GM23338 (cell line): ENCODE data around the gene SFMBT2. TPM values are rescaled to one million over a fixed set of nuclear protein-coding genes. Genes with fewer than 3 reads are reported as not detected.

Experiments
- ATAC-seq: fragments of 200-7000 bp; cut with Tn5 transposase; 3 replicates; pipeline ENCODE4 v1.9.1; 2020
- DNase-seq: peaks from one replicate; pipeline ENCODE4 v3.0.0-alpha.2; 2015; ENCODE audit warnings: low spot score
- H2AFZ ChIP-seq: fragments of 200-600 bp; sonication (generic); 2 replicates; pipeline ENCODE4 v1.8.0; 2016; ENCODE audit warnings: antibody characterized with exemption, mild to moderate bottlenecking, moderate library complexity
- H3F3A ChIP-seq: fragments of 200-600 bp; sonication (generic); replicated peaks from 2 replicates; pipeline ENCODE4 v1.8.0; 2017; ENCODE audit warnings: antibody characterized with exemption, mixed run types, low read depth
- H3K27ac ChIP-seq: fragments of 200-600 bp; sonication (generic); 2 replicates; pipeline ENCODE4 v1.6.1; 2016; ENCODE audit warnings: low read depth
- H3K27me3 ChIP-seq: fragments of 200-600 bp; sonication (generic); 2 replicates; pipeline ENCODE4 v1.8.0; 2016; ENCODE audit warnings: mild to moderate bottlenecking, mixed run types, moderate library complexity; ENCODE audit not compliant: insufficient read depth
- H3K36me3 ChIP-seq: fragments of 200-600 bp; sonication (generic); 2 replicates; pipeline ENCODE4 v1.8.0; 2016; ENCODE audit warnings: mild to moderate bottlenecking; ENCODE audit not compliant: insufficient read depth
- H3K4me1 ChIP-seq: fragments of 200-600 bp; sonication (generic); 2 replicates; pipeline ENCODE4 v1.8.0; 2016; ENCODE audit warnings: mild to moderate bottlenecking, moderate library complexity; ENCODE audit not compliant: insufficient read depth
- H3K4me2 ChIP-seq: fragments of 200-600 bp; sonication (generic); 2 replicates; pipeline ENCODE4 v1.7.1; 2017; ENCODE audit warnings: mixed run types
- H3K4me3 ChIP-seq: fragments of 200-600 bp; sonication (generic); 2 replicates; pipeline ENCODE4 v1.6.1; 2016; ENCODE audit warnings: mixed run types
- H3K79me2 ChIP-seq: fragments of 200-600 bp; sonication (generic); replicated peaks from 2 replicates; pipeline ENCODE4 v1.8.0; 2017; ENCODE audit warnings: mild to moderate bottlenecking; ENCODE audit not compliant: insufficient read depth
- H3K9me2 ChIP-seq: fragments of 200-600 bp; sonication (generic); 2 replicates; pipeline ENCODE4 v1.8.0; 2017; ENCODE audit not compliant: insufficient read depth
- H4K20me1 ChIP-seq: fragments of 200-600 bp; sonication (generic); replicated peaks from 2 replicates; pipeline ENCODE4 v1.8.0; 2017; ENCODE audit warnings: mild to moderate bottlenecking; ENCODE audit not compliant: insufficient read depth
- H3K27ac Mint-ChIP-seq: 2 replicates; pipeline ENCODE4 v1.8.0; 2020; ENCODE audit warnings: inconsistent platforms, mild to moderate bottlenecking, moderate library complexity, mixed read lengths
- H3K27me3 Mint-ChIP-seq: 3 replicates; pipeline ENCODE4 v1.8.0; 2022; ENCODE audit warnings: low read depth, mild to moderate bottlenecking, moderate library complexity, mixed read lengths, inconsistent platforms; ENCODE audit not compliant: insufficient read depth, poor library complexity
- H3K36me3 Mint-ChIP-seq: 3 replicates; pipeline ENCODE4 v1.8.0; 2021; ENCODE audit warnings: low read depth, mild to moderate bottlenecking, inconsistent platforms, moderate library complexity, mixed read lengths
- H3K4me1 Mint-ChIP-seq: 3 replicates; pipeline ENCODE4 v1.8.0; 2020; ENCODE audit warnings: mild to moderate bottlenecking, inconsistent platforms, mixed read lengths
- H3K4me3 Mint-ChIP-seq: 3 replicates; pipeline ENCODE4 v1.8.0; 2021; ENCODE audit warnings: moderate library complexity, mild to moderate bottlenecking, inconsistent platforms, mixed read lengths
- H3K9me3 Mint-ChIP-seq: 3 replicates; pipeline ENCODE4 v1.8.0; 2020; ENCODE audit warnings: moderate library complexity, mild to moderate bottlenecking, inconsistent platforms, mixed read lengths
- CREB1 ChIP-seq: fragments of 250-450 bp; sonication (Bioruptor Pico); IDR thresholded peaks from 2 replicates; pipeline ENCODE4 v1.5.0; 2020; ENCODE audit warnings: low read depth, mild to moderate bottlenecking, moderate library complexity
- EZH2 ChIP-seq: fragments of 200-600 bp; sonication (generic); IDR thresholded peaks from one replicate; pipeline ENCODE4 v1.8.0; 2017; ENCODE audit warnings: antibody characterized with exemption, mild to moderate bottlenecking, low read depth; ENCODE audit not compliant: unreplicated experiment
- EZH2phosphoT487 ChIP-seq: fragments of 200-600 bp; sonication (generic); IDR thresholded peaks from one replicate; pipeline ENCODE4 v1.8.1; 2018; ENCODE audit warnings: antibody characterized with exemption; ENCODE audit not compliant: unreplicated experiment
- JUNB ChIP-seq: IDR thresholded peaks from one replicate; pipeline ENCODE4 v1.6.1; 2016; ENCODE audit warnings: antibody characterized with exemption; ENCODE audit not compliant: unreplicated experiment
- NANOG ChIP-seq: IDR thresholded peaks from 2 replicates; pipeline ENCODE4 v1.6.1; 2016; ENCODE audit warnings: antibody characterized with exemption, borderline replicate concordance
- POLR2AphosphoS5 ChIP-seq: IDR thresholded peaks from 2 replicates; pipeline ENCODE4 v1.6.1; 2016; ENCODE audit warnings: antibody characterized with exemption, low read depth
- STAT1 ChIP-seq: IDR thresholded peaks from one replicate; pipeline ENCODE4 v1.6.1; 2016; ENCODE audit warnings: antibody characterized with exemption; ENCODE audit not compliant: unreplicated experiment
- ZNF114 ChIP-seq: fragments of 250-450 bp; sonication (Bioruptor Pico); IDR thresholded peaks from 2 replicates; pipeline ENCODE4 v1.5.0; 2020; ENCODE audit warnings: mild to moderate bottlenecking, moderate library complexity
- ZNF331 ChIP-seq: fragments of 250-450 bp; sonication (Bioruptor Pico); IDR thresholded peaks from 2 replicates; pipeline ENCODE4 v1.5.0; 2020; ENCODE audit warnings: low read depth, mild to moderate bottlenecking, moderate library complexity
- polyA plus RNA-seq: library from polyadenylated mRNA; unstranded; fragments of >200 nt; fragmentation: Nextera tagmentation; extraction: Ambion mirVana; gene quantifications from 2 replicates; pipeline ENCODE4 v1.2.1, GENCODE V29; 2016
- total RNA-seq: library from RNA; depleted of rRNA; stranded (reverse); fragments of >200 nt; shearing (Covaris generic); gene quantifications from 2 replicates; pipeline ENCODE4 v1.2.3, GENCODE V29; 2014
- TF ChIP-seq, protein P1 (sequence below): fragments of 250-450 bp; sonication (Bioruptor Pico); IDR thresholded peaks from 2 replicates; pipeline ENCODE4 v1.5.0; 2020; ENCODE audit warnings: mild to moderate bottlenecking, moderate library complexity
- TF ChIP-seq, protein P2 (sequence below): IDR thresholded peaks from one replicate; pipeline ENCODE4 v1.6.1; 2018; ENCODE audit warnings: antibody characterized with exemption; ENCODE audit not compliant: unreplicated experiment
- TF ChIP-seq, protein P3 (sequence below), 2 experiments: fragments of 200-600 bp in 1 of 2; sonication (generic) in 1 of 2; conservative IDR thresholded peaks; 2 replicates each; pipeline versions ENCODE4 v1.5.1 to v1.6.1; 2016 to 2017; ENCODE audit warnings: antibody characterized with exemption in 2 of 2, low read depth in 2 of 2, mild to moderate bottlenecking in 2 of 2, moderate library complexity in 1 of 2
- TF ChIP-seq, protein P4 (sequence below): IDR thresholded peaks from 2 replicates; pipeline ENCODE4 v1.6.1; 2016; ENCODE audit warnings: antibody characterized with exemption

SFMBT2 gene
- total and polyA plus RNA-seq, 2 experiments from 2014 or later = 2.7 to 6.7 TPM

DNA sequence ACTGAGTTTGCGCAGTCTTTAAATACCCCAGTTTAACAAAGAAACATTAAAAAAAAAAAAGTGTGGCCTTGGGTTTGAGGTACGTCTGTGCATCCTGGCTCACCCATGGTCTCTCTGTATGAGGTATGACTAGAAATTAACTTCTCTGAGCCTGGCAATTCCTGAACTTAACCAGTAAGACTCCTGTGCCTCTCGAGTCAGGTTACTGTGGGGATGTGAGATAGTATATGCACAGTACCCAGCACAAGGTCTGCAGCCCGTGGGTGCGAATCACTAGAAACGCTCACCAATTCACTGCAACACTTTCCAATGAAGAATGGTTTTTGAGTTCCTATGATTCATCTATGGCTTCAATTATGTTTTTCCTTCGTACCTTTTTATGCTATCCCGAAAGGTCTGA, 149.9 kb downstream of the SFMBT2 start:
- Mint-ChIP-seq H3K36me3 (no peaks in the 10 kb centered on the region), H3K27me3 (no peaks in the 10 kb centered on the region), H3K4me1 (peaks cover 2% of the 10 kb centered on the region; the same call in 2 of the 3 replicates), H3K4me3 (no peak overlapping the region), H3K9me3 (no peaks in the 10 kb centered on the region), H3K27ac (no peak overlapping the region)
- no peaks in the 10 kb centered on the region for H3F3A ChIP-seq
- H3K4me3 ChIP-seq = no peak overlapping the region
- no peak overlapping the region for H3K4me2 ChIP-seq
- no peaks in the 10 kb centered on the region for H4K20me1 ChIP-seq
- no peaks in the 10 kb centered on the region for H3K9me2 ChIP-seq
- H3K79me2 ChIP-seq = no peaks in the 10 kb centered on the region
- no peak overlapping the region for H3K27ac ChIP-seq
- no peaks in the 10 kb centered on the region for H3K36me3 ChIP-seq
- no peaks in the 10 kb centered on the region for H3K4me1 ChIP-seq
- H3K27me3 ChIP-seq = no peaks in the 10 kb centered on the region
- ATAC-seq = no peak
- no peak overlapping the region for H2AFZ ChIP-seq
- no peak for DNase-seq
- TF ChIP-seq ZNF114 (CRISPR knock-in tag) = no peak
- no peak for TF ChIP-seq EZH2phosphoT487
- TF ChIP-seq POLR2AphosphoS5 = no peak
- no peak for TF ChIP-seq EZH2
- no peak for TF ChIP-seq NANOG
- TF ChIP-seq, protein P1, sequence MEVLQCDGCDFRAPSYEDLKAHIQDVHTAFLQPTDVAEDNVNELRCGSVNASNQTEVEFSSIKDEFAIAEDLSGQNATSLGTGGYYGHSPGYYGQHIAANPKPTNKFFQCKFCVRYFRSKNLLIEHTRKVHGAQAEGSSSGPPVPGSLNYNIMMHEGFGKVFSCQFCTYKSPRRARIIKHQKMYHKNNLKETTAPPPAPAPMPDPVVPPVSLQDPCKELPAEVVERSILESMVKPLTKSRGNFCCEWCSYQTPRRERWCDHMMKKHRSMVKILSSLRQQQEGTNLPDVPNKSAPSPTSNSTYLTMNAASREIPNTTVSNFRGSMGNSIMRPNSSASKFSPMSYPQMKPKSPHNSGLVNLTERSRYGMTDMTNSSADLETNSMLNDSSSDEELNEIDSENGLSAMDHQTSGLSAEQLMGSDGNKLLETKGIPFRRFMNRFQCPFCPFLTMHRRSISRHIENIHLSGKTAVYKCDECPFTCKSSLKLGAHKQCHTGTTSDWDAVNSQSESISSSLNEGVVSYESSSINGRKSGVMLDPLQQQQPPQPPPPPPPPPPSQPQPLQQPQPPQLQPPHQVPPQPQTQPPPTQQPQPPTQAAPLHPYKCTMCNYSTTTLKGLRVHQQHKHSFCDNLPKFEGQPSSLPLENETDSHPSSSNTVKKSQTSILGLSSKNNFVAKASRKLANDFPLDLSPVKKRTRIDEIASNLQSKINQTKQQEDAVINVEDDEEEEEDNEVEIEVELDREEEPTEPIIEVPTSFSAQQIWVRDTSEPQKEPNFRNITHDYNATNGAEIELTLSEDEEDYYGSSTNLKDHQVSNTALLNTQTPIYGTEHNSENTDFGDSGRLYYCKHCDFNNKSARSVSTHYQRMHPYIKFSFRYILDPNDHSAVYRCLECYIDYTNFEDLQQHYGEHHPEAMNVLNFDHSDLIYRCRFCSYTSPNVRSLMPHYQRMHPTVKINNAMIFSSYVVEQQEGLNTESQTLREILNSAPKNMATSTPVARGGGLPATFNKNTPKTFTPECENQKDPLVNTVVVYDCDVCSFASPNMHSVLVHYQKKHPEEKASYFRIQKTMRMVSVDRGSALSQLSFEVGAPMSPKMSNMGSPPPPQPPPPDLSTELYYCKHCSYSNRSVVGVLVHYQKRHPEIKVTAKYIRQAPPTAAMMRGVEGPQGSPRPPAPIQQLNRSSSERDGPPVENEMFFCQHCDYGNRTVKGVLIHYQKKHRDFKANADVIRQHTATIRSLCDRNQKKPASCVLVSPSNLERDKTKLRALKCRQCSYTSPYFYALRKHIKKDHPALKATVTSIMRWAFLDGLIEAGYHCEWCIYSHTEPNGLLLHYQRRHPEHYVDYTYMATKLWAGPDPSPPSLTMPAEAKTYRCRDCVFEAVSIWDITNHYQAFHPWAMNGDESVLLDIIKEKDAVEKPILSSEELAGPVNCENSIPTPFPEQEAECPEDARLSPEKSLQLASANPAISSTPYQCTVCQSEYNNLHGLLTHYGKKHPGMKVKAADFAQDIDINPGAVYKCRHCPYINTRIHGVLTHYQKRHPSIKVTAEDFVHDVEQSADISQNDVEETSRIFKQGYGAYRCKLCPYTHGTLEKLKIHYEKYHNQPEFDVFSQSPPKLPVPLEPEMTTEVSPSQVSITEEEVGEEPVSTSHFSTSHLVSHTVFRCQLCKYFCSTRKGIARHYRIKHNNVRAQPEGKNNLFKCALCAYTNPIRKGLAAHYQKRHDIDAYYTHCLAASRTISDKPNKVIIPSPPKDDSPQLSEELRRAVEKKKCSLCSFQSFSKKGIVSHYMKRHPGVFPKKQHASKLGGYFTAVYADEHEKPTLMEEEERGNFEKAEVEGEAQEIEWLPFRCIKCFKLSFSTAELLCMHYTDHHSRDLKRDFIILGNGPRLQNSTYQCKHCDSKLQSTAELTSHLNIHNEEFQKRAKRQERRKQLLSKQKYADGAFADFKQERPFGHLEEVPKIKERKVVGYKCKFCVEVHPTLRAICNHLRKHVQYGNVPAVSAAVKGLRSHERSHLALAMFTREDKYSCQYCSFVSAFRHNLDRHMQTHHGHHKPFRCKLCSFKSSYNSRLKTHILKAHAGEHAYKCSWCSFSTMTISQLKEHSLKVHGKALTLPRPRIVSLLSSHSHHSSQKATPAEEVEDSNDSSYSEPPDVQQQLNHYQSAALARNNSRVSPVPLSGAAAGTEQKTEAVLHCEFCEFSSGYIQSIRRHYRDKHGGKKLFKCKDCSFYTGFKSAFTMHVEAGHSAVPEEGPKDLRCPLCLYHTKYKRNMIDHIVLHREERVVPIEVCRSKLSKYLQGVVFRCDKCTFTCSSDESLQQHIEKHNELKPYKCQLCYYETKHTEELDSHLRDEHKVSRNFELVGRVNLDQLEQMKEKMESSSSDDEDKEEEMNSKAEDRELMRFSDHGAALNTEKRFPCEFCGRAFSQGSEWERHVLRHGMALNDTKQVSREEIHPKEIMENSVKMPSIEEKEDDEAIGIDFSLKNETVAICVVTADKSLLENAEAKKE (CRISPR knock-in tag) = no peak
- TF ChIP-seq, protein P2, sequence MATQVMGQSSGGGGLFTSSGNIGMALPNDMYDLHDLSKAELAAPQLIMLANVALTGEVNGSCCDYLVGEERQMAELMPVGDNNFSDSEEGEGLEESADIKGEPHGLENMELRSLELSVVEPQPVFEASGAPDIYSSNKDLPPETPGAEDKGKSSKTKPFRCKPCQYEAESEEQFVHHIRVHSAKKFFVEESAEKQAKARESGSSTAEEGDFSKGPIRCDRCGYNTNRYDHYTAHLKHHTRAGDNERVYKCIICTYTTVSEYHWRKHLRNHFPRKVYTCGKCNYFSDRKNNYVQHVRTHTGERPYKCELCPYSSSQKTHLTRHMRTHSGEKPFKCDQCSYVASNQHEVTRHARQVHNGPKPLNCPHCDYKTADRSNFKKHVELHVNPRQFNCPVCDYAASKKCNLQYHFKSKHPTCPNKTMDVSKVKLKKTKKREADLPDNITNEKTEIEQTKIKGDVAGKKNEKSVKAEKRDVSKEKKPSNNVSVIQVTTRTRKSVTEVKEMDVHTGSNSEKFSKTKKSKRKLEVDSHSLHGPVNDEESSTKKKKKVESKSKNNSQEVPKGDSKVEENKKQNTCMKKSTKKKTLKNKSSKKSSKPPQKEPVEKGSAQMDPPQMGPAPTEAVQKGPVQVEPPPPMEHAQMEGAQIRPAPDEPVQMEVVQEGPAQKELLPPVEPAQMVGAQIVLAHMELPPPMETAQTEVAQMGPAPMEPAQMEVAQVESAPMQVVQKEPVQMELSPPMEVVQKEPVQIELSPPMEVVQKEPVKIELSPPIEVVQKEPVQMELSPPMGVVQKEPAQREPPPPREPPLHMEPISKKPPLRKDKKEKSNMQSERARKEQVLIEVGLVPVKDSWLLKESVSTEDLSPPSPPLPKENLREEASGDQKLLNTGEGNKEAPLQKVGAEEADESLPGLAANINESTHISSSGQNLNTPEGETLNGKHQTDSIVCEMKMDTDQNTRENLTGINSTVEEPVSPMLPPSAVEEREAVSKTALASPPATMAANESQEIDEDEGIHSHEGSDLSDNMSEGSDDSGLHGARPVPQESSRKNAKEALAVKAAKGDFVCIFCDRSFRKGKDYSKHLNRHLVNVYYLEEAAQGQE = no peak
- TF ChIP-seq, protein P3, sequence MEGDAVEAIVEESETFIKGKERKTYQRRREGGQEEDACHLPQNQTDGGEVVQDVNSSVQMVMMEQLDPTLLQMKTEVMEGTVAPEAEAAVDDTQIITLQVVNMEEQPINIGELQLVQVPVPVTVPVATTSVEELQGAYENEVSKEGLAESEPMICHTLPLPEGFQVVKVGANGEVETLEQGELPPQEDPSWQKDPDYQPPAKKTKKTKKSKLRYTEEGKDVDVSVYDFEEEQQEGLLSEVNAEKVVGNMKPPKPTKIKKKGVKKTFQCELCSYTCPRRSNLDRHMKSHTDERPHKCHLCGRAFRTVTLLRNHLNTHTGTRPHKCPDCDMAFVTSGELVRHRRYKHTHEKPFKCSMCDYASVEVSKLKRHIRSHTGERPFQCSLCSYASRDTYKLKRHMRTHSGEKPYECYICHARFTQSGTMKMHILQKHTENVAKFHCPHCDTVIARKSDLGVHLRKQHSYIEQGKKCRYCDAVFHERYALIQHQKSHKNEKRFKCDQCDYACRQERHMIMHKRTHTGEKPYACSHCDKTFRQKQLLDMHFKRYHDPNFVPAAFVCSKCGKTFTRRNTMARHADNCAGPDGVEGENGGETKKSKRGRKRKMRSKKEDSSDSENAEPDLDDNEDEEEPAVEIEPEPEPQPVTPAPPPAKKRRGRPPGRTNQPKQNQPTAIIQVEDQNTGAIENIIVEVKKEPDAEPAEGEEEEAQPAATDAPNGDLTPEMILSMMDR (conservative IDR thresholded peaks at IDR 0.05; ENCODE audit: low read depth in 2 of 2) = no peak
- no peak for TF ChIP-seq JUNB
- TF ChIP-seq STAT1 = no peak
- TF ChIP-seq, protein P4, sequence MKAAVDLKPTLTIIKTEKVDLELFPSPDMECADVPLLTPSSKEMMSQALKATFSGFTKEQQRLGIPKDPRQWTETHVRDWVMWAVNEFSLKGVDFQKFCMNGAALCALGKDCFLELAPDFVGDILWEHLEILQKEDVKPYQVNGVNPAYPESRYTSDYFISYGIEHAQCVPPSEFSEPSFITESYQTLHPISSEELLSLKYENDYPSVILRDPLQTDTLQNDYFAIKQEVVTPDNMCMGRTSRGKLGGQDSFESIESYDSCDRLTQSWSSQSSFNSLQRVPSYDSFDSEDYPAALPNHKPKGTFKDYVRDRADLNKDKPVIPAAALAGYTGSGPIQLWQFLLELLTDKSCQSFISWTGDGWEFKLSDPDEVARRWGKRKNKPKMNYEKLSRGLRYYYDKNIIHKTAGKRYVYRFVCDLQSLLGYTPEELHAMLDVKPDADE = no peak
- TF ChIP-seq CREB1 = no peak
- no peak for TF ChIP-seq ZNF331 (CRISPR knock-in tag)
